GM18498 (cell line): ENCODE measurements around the gene LDHD.
A peak's percentile ranks its signal among the peaks of the same experiment; 100 is the strongest.

Experiments
- ATAC-seq: cut with Tn5 transposase; IDR thresholded peaks from one replicate; pipeline ENCODE4 v1.9.1; 2021; ENCODE audit warnings: mild to moderate bottlenecking, moderate library complexity; ENCODE audit not compliant: unreplicated experiment

Gene LDHD

DNA sequence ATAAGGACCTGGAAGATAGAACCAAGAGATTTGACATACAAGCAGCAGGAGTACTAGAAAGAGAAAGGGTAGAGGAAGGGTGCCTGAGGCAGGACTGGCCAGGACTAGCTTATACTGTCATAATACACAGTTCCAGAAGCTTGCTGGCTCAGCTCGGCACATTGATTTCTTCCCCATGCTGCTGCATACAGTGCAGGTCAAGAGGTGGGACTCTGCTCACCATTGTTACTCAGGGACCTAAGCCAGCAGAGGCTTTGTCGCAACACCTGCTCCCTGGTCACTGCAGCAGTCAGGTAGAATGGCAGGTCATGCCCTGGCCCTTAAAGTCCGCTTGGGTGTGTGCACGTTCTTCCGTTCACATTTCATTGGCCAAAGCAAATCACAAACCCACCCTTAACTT is 32.8 kb downstream of the LDHD start:
- ATAC-seq: no peak

DNA sequence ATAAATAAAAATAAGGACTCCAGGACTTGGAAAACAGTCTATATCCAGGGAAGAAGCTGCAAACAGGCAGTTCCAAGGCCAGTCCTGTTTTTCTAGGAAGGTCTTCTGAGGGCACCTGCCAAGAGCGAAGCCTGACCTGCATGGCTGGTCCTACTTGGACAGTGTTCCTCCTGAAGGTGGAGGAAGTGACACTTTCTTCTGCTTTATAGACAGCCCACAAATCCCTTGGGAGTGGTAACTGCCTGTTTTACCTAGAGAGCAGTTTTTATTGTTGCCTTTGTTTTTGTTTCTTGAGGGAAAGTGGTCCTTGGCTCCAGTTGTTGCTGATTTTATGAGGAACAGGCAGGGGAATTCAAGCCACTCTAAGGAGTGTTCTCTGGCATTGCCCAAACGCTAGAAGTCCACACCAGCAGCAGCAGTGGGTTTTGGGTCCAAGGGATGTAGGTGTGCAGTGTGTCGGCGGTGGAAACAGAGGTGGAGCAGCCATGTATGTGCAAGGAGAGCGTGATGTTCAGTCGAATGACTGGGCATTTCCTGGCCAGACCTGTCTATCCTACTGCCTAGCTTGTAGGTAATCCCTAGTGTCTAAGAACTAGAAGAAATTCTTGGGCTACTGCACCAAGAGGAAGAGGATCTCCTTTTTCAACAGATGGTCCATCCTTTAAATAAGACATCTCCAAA is 35.3 kb downstream of the LDHD start:
- no peak for ATAC-seq

DNA sequence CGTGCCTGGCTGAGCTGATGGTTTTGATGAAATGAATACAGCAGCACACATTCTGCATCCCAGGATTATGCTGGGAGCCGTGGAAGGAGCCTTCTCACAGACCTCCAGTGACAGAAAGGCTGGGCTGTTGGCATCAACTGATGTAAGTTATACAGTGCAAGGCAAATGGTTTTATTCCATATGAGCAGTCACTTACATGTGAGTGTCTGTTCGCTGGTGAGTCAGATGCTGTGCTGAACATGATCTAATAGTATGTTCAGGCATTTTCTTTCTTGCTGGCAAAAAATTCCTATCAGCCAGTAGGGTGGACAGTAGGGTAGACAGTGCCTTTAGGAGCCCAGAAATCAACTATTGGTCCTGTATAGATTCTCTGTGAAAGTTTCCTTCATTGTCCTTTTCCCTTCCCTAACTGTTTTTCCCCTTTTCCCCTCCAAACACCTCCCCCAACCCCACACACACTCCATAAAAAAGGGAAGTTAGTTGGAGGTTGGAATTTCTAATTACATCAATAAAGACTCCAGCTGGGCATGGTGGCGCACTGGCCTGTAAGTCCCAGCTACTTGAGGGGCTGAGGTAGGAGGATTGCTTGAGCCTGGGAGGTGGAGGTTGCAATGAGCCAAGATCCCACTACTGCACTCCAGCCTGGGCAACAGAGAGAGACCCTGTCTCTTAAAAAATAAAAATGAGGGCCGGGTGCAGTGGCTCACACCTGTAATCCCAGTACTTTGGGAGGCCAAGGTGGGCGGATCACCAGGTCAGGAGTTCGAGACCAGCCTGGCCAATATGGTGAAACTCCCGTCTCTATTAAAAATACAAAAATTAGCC is 36.2 kb downstream of the LDHD start:
- no peak for ATAC-seq

DNA sequence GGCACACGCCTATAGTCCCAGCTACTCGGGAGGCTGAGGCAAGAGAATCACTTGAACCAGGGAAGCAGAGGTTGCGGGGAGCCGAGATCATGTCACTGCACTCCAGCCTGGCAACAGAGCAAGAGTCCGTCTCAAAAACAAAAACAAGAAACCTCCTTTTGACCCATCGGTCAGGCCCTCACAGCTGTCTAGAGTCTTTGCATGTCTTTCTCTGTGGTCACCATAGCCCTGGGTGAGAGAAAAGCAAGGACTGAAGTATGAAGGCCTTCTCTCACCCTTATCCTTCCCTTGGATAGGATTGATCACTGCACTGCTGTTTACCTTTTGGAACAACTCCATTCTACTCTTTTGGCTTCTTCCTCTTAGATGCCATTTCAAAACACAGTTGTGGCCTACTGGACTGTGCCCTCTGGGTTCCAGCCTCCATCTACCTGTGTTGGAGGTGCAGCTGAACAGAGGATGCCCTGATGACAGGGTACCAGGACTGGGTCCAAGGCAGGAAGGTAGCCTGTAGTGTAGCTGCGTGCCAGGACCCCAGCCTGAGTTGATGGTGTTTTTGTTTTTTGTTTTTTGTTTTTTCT is 37.1 kb downstream of the LDHD start:
- ATAC-seq: no peak

DNA sequence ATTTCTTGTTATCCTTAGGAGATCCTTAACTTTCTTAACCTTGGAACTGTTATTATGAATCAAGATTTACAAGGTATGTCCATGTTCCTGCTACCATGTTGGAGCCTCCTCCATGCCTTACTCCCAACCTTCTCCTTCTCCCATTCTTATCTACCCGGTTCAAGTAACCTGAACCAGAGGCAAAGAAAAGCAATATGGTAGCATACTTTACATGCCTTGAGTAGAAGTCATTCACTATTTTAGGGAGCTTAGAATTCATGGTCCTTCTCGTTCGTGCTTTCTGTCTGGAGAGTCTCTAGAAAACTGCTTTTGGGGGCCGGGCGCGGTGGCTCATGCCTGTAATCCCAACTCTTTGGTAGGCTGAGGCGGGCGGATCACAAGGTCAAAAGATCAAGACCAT is 37.7 kb downstream of the LDHD start:
- no peak for ATAC-seq

DNA sequence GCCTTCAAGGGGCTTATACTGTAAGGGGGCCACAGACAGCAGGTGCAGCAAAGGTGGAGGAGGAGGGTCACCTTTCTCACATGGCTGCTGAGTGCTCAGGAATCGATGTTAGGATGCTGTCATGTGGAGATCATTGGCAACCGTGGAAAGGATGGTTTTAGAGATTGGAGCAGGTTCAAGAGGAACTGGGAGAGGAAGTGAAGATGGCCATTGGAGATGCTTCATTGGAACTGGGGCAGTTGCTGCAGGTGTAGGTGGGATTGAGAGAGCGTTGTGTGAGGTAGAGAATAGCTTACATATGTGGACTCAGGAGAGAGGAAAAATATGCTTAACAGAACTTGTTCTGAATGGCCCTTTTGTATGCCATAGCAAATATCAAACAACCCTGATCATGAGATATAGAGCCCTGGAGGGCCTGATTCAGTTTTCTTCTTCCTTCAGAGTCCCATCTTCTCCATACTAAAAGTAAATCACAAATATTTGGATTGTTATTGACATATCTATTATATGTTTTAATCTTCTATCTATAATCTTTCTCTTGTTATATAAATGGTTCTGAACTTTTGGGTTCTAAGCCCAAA is 40.8 kb downstream of the LDHD start:
- ATAC-seq: peak; percentile 6

DNA sequence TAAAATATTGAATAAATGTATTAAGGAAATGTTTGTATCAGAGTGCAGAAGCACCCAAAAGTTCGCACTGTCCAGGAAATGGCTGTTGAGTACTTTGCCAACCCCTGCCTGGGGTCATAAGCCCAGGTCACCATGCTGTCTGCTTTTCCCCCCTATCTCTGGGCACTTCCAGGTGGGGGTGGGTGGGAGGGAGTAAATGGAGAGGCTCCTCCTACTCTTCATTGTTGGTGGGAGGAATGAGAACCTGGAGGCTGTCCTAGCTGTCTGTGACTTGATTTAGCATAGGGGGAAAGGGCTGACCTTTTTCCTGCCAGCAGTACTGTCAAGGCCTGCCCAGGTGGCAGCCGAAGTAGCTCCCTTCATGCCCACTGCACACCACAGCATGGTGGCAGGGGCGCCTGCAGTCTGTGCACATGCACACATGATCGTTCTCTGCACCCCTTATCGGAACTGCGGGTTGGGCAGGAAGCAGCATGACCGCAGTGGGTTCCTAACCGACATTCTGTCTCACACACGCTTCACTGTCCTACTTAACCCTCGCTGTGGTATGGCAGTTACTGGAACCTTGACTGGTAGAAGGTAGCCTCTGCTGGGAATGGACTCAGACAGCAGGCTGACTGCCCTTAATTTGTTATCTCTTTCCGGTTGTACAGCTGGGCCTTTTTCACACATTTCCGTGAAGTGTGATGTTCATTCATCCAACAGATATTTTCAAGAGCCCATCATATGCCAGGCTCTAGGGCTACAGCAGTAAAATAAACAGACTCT is 41.5 kb downstream of the LDHD start:
- peak; percentile 99 for ATAC-seq

DNA sequence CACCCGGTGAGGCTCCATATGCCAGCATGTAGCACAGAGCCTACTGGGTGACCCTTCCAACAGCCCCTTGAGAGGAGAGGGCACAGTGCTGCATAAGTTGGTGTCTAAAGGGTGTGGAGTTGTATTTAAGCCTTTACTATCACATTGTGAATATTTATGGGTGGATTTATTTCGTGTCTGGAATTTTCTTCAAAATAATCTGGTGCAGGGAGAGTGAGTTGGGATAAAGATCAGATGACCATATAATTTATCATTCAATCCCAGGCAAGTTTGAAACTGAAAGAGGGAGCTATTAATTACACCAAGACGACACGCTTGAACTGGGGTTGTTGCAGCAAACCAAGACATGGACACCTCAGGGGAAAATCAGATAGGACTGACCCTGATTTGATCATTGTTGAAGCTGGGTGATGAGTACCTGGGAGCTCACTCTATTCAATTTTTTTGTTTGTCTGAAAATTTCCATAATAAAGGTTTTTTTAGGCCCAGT is 42.2 kb downstream of the LDHD start:
- ATAC-seq: no peak

DNA sequence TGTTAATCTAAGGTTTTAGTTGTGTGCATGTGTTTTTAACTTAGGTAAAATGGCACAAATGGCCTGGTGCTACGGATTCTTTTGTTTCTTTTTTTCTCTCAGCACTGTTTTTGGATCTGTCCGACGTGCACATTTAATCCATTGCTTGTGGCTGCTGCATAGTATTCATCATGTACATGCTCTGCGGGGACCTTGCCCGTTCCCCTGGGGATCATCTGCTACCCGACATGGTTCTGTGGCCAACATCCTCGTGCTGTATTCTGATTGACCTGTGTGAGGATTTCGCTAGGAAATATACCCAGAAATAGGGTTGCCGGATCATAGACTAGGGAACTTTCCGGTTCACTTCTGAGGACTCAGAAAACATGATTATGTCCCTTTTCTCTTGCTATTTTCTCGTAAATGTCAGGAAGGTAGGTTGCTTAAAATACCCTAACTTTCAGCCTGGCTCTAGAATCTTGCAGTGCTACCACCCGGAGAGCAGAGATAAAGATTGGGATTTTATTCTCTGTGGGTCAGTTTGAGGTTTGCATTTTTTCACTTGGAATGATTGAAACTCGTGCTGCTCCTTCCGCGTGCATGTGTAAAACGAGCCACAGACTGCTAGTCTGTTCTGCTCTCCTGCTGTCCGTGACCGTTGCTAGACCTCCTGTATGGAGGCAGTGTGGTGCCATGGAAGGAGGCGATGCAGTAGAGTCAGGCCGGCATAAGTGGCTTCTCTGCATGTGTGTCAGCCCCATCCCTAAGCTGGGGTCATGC is 42.9 kb downstream of the LDHD start:
- no peak for ATAC-seq

DNA sequence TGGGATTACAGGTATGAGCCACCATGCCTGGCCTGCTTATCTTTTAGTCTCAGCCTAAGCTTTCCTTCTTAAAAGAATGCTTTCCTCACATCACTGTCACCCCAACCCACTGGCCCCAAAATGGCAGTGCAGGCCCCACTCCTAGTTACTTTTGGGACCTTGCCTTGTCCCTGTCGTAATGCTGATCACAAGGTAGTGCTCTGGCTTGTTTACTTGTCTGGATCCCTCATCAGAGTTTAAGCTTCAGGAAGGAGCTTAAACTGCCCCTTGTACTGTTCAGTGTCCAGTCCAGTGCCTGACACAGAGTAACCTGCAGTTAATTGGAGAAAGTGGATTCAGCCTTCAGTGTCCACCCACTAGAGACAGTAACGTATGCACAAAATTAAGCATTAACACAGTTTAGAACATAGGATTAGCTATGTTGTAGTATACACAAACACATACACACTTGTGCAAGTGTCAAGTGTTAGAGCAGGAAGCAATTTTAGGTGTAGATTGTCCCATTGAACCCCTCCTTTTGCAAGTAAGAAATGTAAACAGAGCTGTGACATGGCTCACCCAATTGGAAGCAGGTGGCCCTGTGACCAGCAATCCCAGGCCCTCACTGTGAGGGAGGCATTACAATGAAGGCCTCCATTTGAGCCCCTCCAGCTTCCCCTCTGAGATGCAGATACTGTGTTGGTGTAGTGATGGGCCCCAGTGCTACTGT is 44.2 kb downstream of the LDHD start:
- ATAC-seq: no peak

DNA sequence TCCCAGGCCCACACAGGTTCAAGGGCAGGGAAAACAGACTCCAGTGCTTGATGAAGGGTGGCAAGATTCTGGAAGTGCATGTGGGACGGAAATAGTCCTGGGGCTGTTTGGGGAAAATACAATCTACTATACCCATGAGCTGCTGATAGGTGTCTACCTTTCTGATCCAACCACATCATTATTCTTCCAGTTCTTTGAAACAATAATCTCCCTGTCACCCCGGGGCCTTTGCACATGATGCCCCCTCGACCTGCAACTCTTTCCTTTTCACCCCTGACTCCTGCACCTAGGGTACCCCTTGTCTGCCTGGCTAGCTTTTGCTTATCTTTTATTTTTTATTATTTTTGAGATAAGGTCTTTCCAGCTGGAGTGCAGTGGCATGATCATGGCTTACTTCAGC is 45.0 kb downstream of the LDHD start:
- ATAC-seq: no peak

DNA sequence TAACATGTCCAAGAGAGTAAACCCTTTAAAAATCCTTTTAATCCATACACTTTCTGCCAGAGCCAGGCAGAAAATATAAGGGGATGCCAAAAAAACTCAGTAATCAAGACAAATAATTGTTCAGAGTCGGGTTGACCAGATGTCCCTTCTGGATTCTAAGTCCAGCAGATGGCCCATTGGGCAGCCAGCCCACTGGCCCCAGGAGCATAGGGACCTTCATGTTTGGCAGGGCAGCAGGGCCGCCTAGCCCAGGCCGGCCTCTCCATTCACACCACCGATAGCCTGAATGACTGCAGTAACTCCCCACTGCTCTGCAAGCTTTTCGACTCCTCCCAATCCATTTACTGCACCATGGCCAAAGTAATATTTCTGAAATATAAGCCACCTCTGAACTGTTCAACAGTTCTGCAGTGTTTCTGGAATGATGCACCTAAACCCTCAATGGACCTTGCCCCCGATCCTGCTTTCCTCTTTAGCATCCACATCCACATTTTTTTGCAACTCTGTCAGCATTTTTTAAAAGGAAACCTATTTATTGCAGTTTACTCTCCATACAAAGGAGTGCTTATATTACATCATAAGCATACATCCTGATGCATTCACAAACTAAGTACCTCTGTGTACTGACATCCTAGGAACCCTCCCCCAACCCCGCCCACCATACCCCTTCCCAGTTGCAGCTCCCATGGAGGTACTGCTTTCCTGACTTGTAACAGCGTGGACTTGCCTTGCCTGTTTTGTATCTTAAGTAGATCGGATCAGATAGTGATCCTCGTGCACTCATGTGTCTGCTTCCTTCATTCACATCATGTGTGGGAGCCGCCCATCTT is 46.4 kb downstream of the LDHD start:
- no peak for ATAC-seq

DNA sequence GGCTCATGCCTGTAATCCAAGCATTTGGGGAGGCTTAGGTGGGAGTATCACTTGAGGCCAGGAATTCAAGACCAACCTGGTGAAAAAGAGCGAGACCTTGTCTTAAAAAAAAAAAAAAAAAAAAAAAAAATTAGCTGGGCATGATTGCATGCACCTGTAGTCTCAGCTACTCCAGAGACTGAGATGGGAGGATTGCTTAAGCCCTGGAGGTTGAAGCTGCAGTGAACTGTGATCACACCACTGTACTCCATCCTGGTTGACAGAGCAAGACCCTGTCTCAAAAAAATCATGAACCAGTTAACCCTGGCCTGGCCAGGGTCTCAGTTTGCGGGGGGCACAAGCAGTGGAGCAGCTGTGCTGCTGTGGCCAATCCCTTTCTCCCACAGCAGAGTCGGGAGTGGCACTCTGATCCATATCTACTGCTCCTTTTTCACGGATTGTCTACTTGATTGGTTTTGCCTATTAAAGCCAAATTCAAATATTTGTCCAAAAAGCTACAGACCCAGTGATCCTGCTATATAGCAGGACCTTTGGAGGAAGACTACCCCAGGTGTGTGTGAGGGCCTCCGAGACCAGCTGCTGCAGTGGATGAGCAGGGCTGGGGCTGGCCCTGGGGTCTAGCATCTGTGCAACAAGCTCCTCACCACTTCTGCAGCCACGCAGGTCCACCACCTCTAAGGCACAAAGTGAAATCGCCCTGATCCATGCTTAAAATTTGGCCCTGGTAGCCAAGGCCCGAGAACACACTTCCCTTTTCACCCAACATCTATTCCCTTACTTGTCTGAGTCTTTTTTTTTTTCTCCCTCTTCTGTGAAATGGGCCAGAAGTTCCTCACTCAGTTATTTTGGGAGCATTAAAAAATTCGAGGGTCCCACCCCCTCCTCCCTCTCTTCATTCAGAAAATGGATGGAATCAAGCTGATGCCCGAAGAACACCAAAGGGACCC is 48.2 kb downstream of the LDHD start:
- ATAC-seq: no peak

DNA sequence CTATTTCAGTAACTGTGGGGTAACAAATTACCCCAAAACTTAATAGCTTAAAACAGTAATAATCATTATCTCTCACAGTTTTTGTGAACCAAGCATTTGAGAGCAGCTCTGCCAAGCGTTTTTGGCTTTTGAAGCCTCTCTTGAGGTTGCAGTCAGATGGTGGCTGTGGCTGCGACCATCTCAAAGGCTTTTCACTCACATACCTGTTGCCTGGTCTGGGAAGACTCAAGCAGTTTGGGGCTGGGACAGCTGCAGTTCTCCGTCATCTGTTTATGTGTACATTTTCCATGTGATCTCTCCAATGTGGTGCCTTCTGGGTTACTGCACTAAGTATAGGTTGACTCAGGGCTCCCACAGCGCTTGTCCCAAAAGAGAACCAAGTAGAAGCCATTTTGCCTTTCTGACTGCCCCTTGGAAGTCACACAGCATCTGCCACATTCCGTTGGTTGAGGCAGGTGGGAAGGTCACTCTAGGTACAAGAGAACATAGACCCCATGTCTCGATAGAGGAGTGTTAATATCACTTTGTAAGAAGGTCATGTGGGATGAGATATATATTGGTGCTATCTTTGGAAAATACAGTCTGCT is 49.6 kb downstream of the LDHD start:
- ATAC-seq: no peak

DNA sequence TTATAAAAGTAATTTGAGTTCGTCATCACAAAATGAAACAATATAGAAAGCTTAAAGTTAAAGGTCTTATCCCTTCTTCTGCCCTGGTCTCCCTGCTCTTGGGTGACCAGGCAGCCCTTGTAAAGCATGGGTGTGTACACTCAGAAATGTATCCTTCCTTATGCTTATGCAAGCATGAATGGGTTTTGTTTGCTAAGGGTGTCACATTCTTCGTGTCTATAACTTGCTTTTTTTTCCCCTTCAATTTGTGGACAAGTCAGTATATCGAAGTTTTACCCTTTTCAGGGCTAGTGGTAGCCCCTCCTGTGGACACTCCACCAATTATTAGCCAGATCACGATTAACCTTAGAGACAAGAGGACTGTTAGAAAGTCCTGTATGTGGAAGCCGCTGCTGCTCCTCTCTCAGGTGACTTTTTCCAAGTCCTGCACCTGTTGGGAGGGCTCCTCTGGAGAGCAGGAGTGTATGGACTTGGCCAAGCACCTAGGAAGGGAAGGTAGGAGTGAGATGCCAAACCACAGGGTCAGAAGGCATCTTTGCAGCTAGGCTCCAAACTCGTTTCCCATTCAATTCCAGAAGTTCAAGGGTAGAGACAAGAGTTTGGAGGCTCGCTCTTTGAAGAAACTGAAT is 50.9 kb downstream of the LDHD start:
- ATAC-seq: no peak

DNA sequence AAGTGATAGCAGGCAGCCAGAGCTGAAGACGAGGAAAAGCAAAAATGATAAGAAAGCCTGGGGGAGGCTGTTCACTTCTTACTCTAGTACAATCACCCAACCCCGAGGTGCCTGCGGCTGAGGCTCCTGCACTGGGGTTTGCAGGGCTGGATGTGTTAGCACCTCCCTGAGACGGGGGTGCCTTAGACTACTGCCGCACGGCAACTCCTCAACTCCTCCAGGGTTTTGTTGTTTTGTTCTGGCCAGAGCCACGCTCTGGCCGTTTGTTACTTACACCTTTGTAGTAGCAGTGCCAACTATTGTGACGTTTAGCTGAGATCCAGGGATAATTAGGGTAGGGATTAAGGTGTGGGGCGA is 51.5 kb downstream of the LDHD start:
- ATAC-seq: no peak
